K562 (cell line): ENCODE measurements around the gene GLG1. TPM values are rescaled to one million over a fixed set of nuclear protein-coding genes. Genes with fewer than 3 reads are reported as not detected.

Experiments used
- FOXM1 ChIP-seq, 2 experiments: fragments of 450-650 bp in 1 of 2; sonication (generic) in 1 of 2; formaldehyde crosslinking in 1 of 2; IDR thresholded peaks; 2 replicates each; pipeline versions ENCODE4 v1.6.1 to v1.9.0; 2017 to 2022; ENCODE audit warnings: low read depth in 2 of 2, mild to moderate bottlenecking in 2 of 2, missing genetic modification reagents in 1 of 2, moderate library complexity in 1 of 2
- MYC ChIP-seq, 2 experiments: fragments of 250-450 bp in 1 of 2; sonication (Bioruptor Pico) in 1 of 2; IDR thresholded peaks; 2 replicates each; pipeline versions ENCODE4 v1.5.1 to v1.6.1; 2012 to 2021; ENCODE audit warnings: low read depth in 2 of 2, borderline replicate concordance in 1 of 2, improper control_type of control experiment in 1 of 2, low read length in 1 of 2, mild to moderate bottlenecking in 1 of 2, moderate library complexity in 1 of 2
- MYNN ChIP-seq, 2 experiments: sonication (generic); formaldehyde crosslinking in 1 of 2; IDR thresholded peaks; 2 replicates each; pipeline versions ENCODE4 v1.5.0 to v1.6.1; 2016 to 2020; ENCODE audit warnings: antibody characterized with exemption in 1 of 2, missing genetic modification reagents in 1 of 2
- POLR2B ChIP-seq: fragments of 450-650 bp; IDR thresholded peaks from 2 replicates; pipeline ENCODE4 v1.6.1; 2018; ENCODE audit warnings: low read depth; ENCODE audit not compliant: partially characterized antibody
- TBL1XR1 ChIP-seq, 2 experiments: IDR thresholded peaks; 2 replicates each; pipeline ENCODE4 v1.6.1; 2012; ENCODE audit warnings: improper control_type of control experiment in 2 of 2, low read length in 2 of 2, mild to moderate bottlenecking in 1 of 2
- TCF3 ChIP-seq: sonication (generic); formaldehyde crosslinking; IDR thresholded peaks from 2 replicates; pipeline ENCODE4 v1.4.0; 2020; ENCODE audit warnings: mild to moderate bottlenecking, missing genetic modification reagents
- polyA plus RNA-seq, 8 experiments: library from polyadenylated mRNA; depleted of rRNA in 4 of 8; stranded (reverse) in 5 of 8; unstranded in 3 of 8; fragments of >200 nt; fragmentation: Nextera tagmentation in 2 of 8; fragmentation: Illumina TruSeq in 1 of 8; extraction: Ambion mirVana in 2 of 8; extraction: Trizol in 1 of 8; gene quantifications; 2 replicates each; pipeline versions ENCODE4 v1.2.1 to v1.2.3, GENCODE V29; 2011 to 2014; ENCODE audit warnings: inconsistent platforms in 1 of 8, missing spikeins in 1 of 8
- total RNA-seq, 7 experiments: library from RNA; depleted of rRNA in 6 of 7; stranded (reverse); fragments of >200 nt in 6 of 7; fragmentation: Illumina TruSeq in 2 of 7; extraction: Trizol in 2 of 7; gene quantifications; 2 replicates each; pipeline versions ENCODE4 v1.2.1 to v1.2.3, GENCODE V29; 2011 to 2021; ENCODE audit warnings: low replicate concordance in 1 of 7
- TF ChIP-seq, protein P1 (sequence below): fragments of 450-650 bp; IDR thresholded peaks from 2 replicates; pipeline ENCODE4 v1.6.1; 2018; ENCODE audit not compliant: partially characterized antibody
- TF ChIP-seq, protein P2 (sequence below), 2 experiments: fragments of 450-650 bp; IDR thresholded peaks; 2 replicates each; pipeline ENCODE4 v1.6.1; 2016; ENCODE audit warnings: mild to moderate bottlenecking in 2 of 2, borderline replicate concordance in 1 of 2, low read depth in 1 of 2, moderate library complexity in 1 of 2
- TF ChIP-seq, protein P3 (sequence below), 2 experiments: fragments of 450-650 bp; IDR thresholded peaks; 2 replicates each; pipeline ENCODE4 v1.6.1; 2018; ENCODE audit warnings: mild to moderate bottlenecking in 2 of 2, low read depth in 1 of 2; ENCODE audit not compliant: partially characterized antibody in 2 of 2

Gene GLG1
- total and polyA plus RNA-seq, 9 of the 15 experiments (the other 6 are each of a cell fraction or from before 2014, with no cell fraction given): 6.2 to 36.0 (median 23.6) TPM

DNA sequence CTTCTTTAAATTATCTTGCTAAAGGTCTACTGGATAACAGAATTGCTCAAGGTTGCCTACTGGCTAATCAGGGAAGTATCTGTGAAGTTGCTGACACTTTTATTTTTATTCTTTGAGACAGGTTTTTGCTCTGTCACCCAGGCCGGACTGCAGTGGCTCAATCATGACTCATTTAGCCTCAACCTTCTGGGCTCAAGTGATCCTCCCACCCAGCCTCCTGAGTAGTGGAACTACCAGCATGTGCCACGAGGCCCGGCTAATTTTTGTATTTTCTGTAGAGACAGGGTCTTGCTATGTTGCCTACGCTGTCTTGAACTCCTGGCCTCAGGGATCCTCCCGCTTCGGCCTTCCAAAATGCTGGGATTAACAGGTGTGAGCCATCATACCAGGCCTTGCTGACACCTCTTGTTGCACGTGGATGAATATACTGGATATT lies 43.1 kb downstream of the GLG1 start (continued):
- TF ChIP-seq FOXM1 (IDR thresholded peaks at IDR 0.05; ENCODE audit: low read depth): peak; percentile 39; the same call in 1 of the 2 replicates
- no peak for TF ChIP-seq FOXM1 (CRISPR knock-in tag; IDR thresholded peaks at IDR 0.05; ENCODE audit: low read depth)
- TF ChIP-seq TCF3 (CRISPR knock-in tag): peak; percentile 49; the same call in 1 of the 2 replicates
- TF ChIP-seq MYC (IDR thresholded peaks at IDR 0.05; ENCODE audit: low read depth, low read length): peak; percentile 80
- no peak for TF ChIP-seq MYC (CRISPR knock-in tag; IDR thresholded peaks at IDR 0.05; ENCODE audit: borderline replicate concordance, low read depth)
- TF ChIP-seq, protein P1, sequence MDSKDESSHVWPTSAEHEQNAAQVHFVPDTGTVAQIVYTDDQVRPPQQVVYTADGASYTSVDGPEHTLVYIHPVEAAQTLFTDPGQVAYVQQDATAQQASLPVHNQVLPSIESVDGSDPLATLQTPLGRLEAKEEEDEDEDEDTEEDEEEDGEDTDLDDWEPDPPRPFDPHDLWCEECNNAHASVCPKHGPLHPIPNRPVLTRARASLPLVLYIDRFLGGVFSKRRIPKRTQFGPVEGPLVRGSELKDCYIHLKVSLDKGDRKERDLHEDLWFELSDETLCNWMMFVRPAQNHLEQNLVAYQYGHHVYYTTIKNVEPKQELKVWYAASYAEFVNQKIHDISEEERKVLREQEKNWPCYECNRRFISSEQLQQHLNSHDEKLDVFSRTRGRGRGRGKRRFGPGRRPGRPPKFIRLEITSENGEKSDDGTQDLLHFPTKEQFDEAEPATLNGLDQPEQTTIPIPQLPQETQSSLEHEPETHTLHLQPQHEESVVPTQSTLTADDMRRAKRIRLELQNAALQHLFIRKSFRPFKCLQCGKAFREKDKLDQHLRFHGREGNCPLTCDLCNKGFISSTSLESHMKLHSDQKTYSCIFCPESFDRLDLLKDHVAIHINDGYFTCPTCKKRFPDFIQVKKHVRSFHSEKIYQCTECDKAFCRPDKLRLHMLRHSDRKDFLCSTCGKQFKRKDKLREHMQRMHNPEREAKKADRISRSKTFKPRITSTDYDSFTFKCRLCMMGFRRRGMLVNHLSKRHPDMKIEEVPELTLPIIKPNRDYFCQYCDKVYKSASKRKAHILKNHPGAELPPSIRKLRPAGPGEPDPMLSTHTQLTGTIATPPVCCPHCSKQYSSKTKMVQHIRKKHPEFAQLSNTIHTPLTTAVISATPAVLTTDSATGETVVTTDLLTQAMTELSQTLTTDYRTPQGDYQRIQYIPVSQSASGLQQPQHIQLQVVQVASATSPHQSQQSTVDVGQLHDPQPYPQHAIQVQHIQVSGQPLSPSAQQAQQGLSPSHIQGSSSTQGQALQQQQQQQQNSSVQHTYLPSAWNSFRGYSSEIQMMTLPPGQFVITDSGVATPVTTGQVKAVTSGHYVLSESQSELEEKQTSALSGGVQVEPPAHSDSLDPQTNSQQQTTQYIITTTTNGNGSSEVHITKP: peak; percentile 5
- TF ChIP-seq MYNN (IDR thresholded peaks at IDR 0.05): 0 out of 2 replicates have a peak, but pooled peaks have one; percentile 55
- no peak for TF ChIP-seq MYNN (CRISPR knock-in tag; IDR thresholded peaks at IDR 0.05)
- no peak for TF ChIP-seq POLR2B
- TF ChIP-seq, protein P2, sequence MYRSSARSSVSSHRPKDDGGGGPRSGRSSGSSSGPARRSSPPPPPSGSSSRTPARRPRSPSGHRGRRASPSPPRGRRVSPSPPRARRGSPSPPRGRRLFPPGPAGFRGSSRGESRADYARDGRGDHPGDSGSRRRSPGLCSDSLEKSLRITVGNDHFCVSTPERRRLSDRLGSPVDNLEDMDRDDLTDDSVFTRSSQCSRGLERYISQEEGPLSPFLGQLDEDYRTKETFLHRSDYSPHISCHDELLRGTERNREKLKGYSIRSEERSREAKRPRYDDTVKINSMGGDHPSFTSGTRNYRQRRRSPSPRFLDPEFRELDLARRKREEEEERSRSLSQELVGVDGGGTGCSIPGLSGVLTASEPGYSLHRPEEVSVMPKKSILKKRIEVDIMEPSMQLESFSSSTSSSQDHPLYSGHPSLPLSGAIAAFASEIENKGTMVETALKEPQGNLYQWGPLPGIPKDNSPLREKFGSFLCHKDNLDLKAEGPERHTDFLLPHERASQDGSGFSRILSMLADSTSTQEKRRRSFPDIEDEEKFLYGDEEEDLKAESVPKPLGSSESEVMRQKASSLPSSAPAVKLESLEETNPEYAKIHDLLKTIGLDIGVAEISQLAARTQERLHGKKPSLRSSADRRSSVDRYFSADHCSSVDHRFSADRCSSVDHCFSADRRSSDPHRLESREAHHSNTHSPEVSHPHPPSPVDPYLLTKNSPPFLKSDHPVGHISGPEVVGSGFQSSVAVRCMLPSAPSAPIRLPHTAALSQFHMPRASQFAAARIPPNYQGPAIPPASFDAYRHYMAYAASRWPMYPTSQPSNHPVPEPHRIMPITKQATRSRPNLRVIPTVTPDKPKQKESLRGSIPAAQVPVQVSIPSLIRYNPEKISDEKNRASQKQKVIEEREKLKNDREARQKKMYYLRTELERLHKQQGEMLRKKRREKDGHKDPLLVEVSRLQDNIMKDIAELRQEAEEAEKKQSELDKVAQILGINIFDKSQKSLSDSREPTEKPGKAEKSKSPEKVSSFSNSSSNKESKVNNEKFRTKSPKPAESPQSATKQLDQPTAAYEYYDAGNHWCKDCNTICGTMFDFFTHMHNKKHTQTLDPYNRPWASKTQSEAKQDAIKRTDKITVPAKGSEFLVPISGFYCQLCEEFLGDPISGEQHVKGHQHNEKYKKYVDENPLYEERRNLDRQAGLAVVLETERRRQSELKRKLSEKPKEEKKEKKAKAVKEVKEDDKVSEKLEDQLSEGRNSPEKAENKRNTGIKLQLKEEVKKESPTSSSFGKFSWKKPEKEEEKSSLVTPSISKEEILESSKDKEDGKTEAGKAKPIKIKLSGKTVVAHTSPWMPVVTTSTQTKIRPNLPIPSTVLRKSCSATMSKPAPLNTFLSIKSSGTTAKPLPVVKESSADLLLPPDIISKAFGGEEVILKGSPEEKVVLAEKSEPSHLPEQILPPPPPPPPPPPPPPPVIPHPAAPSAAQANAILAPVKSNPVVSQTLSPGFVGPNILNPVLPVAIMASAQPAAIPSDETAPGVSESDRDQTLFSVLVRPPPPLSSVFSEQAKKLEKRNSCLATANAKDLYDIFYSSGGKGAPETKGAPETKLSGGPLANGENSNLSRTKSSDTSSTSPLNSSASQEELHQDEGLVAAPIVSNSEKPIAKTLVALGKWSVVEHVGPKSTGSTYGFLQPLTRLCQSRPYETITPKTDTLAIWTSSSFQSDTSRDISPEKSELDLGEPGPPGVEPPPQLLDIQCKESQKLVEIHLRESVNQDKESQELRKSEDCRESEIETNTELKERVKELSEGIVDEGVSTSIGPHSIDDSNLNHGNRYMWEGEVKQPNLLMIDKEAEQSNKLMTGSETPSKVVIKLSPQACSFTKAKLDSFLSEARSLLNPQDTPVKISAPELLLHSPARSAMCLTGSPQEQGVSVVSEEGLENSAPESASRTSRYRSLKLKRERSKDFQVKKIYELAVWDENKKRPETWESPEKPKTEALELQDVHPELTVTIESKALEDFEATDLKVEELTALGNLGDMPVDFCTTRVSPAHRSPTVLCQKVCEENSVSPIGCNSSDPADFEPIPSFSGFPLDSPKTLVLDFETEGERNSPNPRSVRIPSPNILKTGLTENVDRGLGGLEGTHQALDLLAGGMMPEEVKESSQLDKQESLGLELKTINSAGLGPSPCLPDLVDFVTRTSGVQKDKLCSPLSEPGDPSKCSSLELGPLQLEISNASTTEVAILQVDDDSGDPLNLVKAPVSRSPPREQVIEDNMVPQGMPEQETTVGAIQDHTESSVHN (IDR thresholded peaks at IDR 0.05; ENCODE audit: borderline replicate concordance in 1 of 2, low read depth in 1 of 2): 0 out of 4 replicates have a peak, but pooled peaks of 1 of the 2 experiments have one; percentile 45
- peak in 1 of 2 experiments; percentile 38; a peak in 1 of 4 replicates for TF ChIP-seq TBL1XR1 (IDR thresholded peaks at IDR 0.05; ENCODE audit: low read length in 2 of 2)
- TF ChIP-seq, protein P3, sequence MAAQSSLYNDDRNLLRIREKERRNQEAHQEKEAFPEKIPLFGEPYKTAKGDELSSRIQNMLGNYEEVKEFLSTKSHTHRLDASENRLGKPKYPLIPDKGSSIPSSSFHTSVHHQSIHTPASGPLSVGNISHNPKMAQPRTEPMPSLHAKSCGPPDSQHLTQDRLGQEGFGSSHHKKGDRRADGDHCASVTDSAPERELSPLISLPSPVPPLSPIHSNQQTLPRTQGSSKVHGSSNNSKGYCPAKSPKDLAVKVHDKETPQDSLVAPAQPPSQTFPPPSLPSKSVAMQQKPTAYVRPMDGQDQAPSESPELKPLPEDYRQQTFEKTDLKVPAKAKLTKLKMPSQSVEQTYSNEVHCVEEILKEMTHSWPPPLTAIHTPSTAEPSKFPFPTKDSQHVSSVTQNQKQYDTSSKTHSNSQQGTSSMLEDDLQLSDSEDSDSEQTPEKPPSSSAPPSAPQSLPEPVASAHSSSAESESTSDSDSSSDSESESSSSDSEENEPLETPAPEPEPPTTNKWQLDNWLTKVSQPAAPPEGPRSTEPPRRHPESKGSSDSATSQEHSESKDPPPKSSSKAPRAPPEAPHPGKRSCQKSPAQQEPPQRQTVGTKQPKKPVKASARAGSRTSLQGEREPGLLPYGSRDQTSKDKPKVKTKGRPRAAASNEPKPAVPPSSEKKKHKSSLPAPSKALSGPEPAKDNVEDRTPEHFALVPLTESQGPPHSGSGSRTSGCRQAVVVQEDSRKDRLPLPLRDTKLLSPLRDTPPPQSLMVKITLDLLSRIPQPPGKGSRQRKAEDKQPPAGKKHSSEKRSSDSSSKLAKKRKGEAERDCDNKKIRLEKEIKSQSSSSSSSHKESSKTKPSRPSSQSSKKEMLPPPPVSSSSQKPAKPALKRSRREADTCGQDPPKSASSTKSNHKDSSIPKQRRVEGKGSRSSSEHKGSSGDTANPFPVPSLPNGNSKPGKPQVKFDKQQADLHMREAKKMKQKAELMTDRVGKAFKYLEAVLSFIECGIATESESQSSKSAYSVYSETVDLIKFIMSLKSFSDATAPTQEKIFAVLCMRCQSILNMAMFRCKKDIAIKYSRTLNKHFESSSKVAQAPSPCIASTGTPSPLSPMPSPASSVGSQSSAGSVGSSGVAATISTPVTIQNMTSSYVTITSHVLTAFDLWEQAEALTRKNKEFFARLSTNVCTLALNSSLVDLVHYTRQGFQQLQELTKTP (IDR thresholded peaks at IDR 0.05; ENCODE audit: low read depth in 1 of 2, partially characterized antibody in 2 of 2): no peak
